HG03064 (cell line): ENCODE data around the gene BCL11A.

ENCODE experiments used
- ATAC-seq: cut with Tn5 transposase; IDR thresholded peaks from one replicate; pipeline ENCODE4 v1.9.1; 2021; ENCODE audit warnings: low read depth; ENCODE audit not compliant: unreplicated experiment

The BCL11A gene

DNA sequence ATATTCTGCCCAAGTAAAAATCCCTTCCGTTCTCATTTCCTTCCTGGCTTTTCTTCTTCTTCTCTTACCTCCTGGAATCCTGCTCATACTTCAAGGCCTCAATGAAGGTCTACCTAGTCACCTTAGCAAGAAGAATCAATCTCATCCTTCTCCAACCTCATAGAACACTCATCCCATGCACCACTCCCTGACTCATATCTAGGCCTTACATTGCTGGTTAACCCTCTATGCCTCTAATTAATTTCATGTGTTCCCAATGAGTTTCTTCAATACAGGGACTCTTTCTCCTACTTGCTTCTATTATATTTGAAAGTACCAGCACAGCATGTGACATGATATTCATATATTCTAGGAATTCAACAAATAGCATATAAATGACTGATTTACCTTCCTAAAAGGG is 63.0 kb downstream of the BCL11A start:
- ATAC-seq: no peak

DNA sequence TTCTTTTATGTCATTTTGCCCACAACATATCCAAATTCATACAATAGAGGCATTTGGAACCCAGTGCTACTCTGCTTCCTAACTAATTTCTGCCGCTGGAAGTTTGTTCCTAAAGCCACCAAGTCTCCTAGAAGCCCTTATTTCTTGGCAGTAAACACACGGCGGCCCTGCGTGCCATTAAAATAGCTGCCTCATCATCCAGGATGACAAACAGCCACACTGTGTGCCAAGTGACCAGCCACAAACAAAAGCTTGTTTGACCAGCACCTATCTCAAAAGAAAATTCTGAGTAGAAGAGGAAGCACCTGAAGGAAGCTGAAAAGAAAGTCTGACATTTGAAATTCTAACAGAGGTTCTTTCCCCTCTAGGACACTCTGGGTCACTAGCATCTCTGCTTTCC is 64.2 kb downstream of the BCL11A start:
- no peak for ATAC-seq

DNA sequence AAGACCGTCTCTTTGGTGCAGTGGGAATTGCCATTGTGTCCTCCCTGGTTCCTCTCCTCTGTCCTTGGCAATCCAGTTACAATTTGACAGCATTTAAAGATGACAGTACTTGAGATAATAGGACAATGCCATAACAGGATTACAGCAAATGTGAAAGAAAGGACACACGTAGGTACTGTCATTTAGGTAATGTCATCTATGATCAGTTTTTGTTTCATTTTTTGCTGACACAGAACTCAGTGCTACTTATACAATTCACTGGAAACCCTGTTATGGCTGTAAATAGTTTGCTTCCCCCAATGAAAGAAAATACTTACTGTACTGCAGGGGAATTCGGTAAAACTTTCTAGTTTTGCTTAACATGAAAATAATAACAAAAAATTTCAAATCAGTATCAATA is 65.2 kb downstream of the BCL11A start:
- peak; percentile 45 for ATAC-seq

DNA sequence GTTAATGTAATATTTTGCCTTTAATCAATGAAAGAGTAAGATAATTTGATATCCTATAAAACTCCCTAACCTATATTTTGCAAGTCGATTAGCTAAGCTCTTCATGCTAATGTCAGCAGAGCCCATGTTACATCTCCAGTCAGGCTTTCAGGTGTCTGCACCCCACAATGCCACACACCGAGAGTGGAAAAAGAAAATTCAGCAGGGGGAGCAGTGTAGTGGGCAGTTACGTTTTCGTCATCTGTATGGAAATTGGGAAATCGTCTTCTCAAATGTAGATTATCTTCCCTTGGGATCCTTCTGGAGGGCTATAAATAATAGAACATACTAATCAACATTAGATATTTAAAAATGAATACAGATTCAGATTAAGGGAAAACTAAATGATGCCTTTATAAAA is 66.3 kb downstream of the BCL11A start:
- ATAC-seq: no peak

DNA sequence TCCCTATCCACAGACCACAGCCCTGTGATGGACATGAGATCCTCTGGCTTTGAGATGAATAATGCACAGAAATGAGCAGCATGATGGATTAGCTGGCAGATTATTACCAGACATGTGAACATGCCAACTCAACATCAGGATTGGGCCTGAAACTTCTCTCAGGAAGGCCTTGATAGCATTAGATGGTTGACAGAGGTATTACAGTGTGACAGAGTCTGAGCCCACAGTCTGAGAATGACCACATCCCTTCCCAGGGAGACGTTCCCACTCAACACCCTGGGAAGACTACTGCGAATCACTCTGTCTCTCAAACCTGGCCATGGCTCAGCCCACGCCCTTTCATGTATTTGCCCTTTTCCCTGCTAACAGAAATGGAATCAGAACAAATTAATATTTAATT is 66.9 kb downstream of the BCL11A start:
- no peak for ATAC-seq

DNA sequence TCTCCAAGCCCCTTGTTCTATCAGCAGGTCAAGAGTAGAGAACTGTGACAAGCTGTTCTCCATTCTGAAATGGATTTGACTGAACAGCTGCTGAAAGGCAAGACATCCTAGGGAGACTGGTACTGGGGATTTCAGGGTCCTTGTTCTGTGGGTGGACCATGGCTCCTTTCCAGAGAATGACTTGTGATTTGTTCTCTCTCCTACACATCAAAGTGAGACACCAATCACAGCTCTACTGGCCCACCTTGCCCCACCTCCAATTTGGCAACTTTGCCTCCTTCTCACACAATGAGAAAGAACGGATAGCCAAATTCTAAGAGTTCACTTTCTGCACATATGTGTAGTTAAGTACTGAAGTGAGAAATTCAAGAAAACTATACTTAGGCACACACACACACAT is 67.4 kb downstream of the BCL11A start:
- no peak for ATAC-seq

DNA sequence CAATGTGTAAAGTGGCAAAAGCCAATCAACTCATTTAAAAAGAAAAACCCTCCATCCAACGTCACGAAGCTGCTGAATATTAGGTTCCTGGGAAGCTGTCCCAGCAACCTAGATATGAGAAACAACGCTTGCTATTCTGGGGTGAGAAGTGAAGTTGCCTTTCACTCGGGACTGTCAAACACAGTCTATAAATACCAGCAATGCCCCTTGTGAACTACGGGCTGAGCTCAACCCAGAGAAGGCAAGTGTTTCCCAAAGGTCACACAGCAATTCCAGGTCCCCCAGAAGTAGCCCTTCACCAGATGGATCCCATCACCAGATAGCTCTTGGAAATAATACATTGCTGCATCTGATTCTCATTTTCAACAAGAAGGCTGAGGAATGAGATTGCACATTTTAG is 67.9 kb downstream of the BCL11A start:
- no peak for ATAC-seq

DNA sequence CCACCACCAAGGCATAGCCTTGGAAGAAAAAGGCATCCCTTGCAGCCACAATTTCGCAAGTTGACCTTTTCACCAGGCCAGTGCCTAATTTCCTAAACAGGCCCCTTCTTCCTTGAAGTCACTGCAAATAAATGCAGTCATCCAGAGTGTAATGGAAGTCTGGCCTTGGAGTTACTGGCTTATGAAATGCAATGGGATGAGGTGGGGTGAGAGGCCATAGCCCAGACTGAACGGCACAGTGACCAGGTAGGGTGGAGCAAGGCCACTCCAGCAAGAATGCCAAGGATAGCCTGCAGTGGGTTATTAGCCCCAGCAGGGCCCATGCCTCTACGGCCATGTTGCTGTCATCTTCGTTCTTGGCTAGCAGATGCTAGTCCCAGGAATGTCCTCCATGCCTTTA is 68.4 kb downstream of the BCL11A start:
- no peak for ATAC-seq

DNA sequence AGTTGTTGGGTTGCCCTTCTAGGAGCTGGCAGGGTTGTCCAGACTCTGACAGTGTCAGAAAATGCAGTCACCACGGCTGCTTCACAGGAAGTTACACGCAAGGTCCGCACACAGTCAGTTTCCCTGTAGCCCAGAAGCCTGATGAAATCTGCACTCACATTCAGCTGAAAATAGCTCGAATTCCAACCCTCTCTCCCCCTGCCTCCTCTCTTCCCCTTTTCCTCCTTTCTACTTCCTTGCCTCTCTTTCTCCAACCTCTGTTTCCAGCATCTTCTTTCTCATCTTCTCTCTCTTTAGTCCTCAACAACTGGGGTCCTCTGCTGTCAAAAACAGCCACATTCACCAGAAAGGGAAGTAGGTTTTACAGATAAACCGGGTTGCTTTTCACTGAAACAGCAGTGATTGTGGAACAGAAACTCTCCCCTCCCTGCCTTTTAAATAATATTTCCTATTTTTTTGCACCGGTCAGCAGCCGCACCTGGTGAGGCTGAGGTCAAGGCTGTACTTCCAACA is 69.3 kb downstream of the BCL11A start:
- ATAC-seq: no peak

DNA sequence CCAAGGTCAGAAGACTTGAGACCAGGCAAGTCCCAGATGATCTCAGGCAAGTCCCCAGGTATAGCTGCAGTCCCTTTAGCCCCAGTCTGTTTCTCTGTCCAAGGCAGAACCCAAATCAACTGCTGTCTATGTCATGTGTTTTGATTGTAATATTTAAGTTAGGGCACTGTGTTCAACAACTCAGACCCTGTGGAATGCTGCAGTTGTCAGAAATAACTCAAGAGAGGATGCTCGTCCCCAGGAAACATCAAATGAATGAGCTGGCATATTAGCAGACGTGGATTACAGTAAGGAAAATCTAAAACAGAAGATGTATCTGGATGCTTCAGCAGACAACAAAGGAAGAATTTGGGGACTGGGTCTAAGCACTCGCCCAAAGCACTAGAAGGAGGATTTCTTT is 70.1 kb downstream of the BCL11A start:
- ATAC-seq: no peak

DNA sequence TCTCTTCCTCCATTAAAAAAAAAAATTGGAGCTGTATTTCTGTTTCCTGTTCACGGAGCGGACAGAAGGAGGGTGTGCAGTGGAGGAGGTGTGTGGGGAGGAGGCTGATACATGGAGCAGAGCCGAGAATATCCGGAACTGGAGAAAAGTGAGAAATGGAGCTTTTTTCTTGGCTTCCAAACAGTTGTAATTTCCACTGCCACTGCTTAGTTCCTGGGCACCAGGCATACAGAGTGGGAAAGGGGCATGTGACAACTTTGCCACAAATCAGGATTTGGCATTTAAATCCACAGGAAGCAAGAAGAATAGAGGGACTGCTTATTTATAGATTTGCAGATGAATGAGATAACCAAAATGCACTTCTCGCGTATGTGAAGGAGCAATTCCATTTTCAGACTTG is 71.2 kb downstream of the BCL11A start:
- no peak for ATAC-seq

DNA sequence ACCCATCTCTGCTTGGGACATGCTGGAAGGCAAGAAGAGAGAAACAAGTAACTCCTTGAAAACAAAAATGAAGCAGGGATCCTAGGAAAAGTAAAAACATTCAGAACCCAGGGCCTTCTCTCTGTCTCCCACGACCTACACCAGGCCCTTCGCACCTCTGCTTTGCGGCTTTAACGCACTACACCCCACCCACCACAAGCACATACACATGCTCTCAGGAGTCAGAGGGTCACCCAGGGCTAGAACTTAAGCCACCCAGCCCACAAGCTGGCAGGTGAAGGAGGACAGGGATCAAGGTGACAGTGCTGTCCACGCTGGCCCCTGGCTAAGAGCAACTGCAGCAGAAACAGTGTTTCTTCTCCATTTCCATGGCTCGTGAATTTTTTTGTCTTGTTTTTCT is 72.2 kb downstream of the BCL11A start:
- ATAC-seq: no peak

DNA sequence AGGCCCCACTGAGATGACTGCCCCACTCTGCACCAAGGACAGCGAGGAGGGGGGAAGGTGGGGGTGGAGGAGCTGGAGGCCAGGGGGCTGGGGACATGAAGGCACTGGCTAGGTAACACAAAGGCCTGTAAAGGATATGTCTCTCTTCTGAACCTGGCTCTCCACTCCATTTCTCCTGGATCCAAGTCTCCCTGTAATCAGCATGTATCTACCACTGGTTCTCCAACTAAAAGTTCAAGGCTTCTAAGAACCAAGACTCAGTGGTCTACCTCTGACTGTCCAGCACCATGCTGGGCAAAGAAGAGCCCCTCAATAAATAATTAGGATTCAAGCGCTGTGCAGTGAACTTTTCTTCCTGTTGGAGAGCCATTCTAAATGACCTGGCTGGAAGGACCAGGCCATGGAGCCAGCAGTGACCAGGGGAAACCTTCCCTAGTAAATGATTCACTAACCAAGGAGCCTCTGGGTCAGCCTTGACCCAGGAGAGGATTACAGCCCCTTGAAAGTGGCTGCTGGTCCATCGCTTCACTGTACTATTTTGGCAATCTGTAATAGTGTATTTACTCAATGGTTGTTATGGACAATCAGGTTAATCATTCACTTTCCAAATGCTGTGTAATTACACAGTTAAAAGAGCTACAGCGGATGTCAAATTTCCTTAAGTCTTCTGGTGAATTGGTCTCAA is 73.2 kb downstream of the BCL11A start:
- no peak for ATAC-seq

DNA sequence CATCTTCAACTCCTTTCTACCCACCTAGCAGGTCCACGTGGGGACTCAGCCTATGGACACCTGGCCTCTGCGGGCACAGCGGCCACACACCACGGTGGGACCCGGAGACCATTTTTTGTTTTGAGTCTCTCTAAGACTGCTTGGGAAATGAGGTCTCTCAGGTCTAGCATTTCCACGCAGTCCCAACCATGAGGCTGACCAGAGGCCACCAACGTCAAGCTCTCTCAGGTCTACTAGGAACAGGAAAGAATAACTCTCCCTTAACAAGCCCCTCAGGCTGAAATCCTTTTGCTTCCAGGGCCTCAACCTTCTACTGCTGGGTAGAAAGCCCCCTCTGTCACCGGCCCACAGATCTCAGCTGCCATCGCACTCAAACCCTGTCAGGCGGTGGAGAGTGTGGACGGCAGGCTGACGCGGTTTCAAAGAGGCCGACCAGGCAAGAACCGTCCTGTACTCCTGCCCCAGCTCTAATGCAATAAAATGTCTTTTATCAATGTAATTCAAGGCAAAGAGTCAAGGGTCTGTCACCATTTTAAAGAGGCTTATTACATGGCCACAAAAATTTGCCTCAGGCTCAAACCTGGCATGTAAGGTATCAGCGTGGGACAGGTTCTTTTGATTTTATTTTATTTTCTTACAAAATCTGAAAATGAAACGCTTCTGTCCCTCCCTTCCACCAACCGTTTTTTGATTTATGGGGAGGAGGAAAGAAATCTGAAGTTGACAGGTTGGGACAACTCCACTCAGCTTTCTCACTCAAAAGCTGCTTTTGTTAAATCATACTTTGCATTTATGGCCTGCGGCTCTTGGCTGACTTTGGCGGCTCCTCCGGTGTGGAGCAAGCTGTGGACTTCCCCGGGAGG is 74.0 kb downstream of the BCL11A start:
- ATAC-seq: no peak

DNA sequence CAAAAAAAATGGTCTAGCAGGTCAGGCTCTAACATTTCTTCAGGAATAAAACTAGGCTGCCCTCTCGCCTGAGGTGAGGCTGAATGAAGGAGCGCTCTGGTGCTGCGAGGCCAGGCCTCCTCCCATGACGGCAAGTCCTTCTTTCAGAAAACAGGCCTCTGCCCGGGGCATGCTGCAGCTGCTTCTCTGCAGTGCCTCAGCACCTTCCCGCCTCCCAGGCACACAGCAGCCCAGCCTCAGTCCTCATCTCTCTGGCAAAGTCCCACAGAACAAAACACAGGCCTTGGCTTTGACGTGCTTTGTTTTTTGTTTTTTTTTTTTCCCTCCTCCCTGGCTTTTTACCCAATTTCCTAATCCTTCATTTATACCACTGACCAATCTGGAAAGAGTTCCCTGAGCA is 74.8 kb downstream of the BCL11A start:
- ATAC-seq: no peak

DNA sequence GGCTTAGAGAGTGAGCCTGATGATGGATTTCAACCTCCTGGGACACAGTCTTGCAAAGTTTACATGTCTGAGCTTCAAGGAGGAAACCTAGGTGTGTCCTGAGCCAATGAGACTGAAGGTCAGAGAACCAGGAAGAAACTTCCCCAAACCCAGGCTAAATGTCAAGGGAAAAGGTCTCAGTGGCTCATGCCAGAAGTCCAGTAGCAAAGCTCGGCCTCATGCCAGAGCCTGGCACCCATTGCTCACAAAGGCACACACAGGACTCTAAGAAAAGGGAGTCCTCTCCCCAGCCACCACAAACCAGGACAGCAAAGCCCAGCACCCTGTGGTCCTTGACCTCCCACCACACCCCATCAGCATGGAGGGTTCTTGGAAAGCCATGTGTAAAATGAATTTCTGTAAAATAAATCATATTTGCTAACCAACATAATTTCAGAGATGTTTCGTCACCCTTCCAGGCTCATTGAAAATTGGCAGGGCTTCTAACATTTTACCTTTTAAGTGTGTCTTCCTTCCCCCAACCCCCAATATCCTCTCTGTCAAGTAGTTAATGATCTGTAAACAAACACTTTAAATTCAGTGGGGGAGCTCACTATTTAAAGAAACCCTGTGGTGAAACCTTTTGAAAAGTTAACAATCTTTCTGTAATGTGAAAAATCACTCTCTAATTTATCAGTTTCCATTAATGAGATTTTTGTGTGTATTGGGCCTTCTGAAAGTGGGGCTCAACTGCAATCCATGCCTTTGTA is 77.1 kb downstream of the BCL11A start:
- no peak for ATAC-seq

DNA sequence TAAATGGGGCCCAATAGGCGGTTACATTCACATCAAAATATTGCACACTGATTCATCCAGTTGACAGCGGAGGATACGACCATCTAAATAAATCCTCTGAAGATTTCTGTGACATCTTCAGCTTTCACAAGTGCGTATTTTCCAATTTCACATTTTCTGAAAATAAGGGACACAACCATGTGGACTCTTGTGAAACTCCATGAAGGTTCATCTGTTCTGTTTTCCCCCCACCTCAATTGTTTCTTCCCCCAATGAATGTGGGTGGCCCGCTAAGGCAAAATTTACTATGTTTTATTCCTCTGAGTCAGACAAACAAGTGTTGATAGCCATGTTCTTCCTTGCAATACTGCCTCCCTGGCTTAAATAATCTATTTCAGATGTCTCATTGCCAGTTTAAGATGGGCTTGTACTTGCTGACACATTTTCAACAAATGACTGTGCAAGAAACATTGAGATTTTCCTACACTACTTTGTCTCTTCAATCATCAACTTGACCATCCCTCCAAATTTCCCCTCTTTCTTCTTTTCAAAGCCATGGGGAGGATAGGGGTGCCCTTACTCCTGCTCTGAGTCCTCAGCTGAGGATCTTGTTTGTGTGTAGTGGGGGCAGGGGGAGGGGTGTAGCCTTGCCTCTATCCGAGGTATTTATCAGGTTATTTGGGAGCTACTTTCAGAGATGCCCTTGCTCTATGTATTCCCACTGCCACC is 78.2 kb downstream of the BCL11A start:
- ATAC-seq: no peak

DNA sequence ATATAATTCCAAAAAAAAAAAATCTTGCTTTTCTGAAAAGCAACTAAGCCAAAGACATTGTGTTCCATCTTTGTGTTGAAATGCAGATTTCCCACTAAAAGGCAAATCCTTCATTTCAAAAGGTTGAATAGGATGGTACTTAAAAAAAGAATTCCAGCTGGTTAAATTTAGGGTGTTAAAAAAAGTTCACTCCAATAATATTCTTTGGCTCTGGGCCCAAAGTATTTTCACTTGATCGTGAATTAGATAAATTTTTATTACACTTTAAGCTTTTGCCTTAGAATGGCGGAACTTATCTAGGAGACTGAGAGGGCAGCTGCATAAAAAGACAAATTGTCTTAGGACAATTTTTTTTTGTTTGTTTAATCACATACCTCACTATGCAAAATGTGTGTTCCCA is 79.2 kb downstream of the BCL11A start:
- no peak for ATAC-seq

DNA sequence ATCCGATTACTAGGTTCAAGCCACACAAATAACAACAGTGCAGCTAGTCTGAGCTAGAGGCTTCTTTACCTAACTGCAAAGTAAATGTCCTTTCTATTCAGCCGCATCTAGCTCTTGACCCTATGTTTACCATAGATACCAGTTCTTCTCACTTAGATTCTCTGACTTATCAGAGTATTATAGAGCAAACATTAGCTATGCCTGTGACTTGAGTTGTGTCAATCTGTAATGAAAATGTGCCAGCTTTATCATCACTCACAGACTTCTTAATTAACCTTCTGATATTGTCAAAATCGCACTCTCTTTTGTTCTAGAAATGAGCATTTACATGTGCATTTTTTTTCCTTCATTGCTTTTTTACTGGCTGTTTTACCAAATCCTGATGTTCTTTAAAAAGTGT is 79.9 kb downstream of the BCL11A start:
- ATAC-seq: no peak

DNA sequence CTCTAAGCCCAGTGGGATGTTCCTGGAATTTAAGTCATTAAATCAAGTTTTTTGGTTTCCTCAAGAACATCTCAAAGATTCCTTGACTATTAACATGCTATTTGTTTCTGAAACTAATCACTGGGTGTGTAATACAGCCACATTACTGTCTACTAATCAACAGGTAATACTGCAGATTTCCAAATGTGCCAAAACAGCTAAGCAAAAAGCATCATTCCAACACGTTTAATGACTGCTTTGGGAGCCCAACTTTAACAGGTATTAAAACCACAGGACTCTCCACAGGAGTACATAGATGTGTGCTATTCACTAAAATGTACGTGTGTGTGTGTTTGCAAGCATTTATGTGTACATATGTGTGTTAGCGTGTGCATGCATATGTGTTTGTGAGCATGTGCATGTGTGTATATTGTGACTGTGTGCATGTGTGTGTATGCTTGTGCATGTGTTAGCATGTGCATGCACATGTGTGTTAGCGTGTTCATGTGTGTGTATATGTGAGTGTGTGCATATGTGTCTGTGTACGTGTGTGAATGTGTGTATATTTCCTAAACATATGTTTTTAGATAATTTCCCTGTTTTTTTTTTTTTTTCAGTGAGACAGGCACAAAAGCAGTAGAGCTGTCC is 80.7 kb downstream of the BCL11A start:
- no peak for ATAC-seq
